A549 (cell line): Measurements from ENCODE around the gene FDX2.

ENCODE experiments used
- CHD2 ChIP-seq: fragments of 150-350 bp; IDR thresholded peaks from 2 replicates; pipeline ENCODE4 v1.6.1; 2014; ENCODE audit warnings: low read length; ENCODE audit not compliant: partially characterized antibody
- EP300 ChIP-seq, 2 experiments: fragments of >200 bp; sonication (Bioruptor Twin); formaldehyde crosslinking; IDR thresholded peaks; 2 replicates in 1 of 2; 3 replicates in 1 of 2; pipeline ENCODE4 v1.6.1; 2016 to 2017
- ESRRA ChIP-seq: fragments of 150-350 bp; IDR thresholded peaks from 2 replicates; pipeline ENCODE4 v1.6.1; 2014; ENCODE audit warnings: mild to moderate bottlenecking, low read length, borderline replicate concordance
- KDM1A ChIP-seq: fragments of 200-600 bp; sonication (generic); IDR thresholded peaks from 2 replicates; pipeline ENCODE4 v1.6.1; 2016; ENCODE audit warnings: low read depth, mild to moderate bottlenecking
- MAZ ChIP-seq: fragments of 150-350 bp; IDR thresholded peaks from 2 replicates; pipeline ENCODE4 v1.6.1; 2014; ENCODE audit warnings: antibody characterized with exemption, low read depth, low read length, borderline replicate concordance
- NPAS2 ChIP-seq: fragments of 250-450 bp; sonication (Bioruptor Pico); IDR thresholded peaks from 2 replicates; pipeline ENCODE4 v1.8.0; 2022; ENCODE audit warnings: mild to moderate bottlenecking, moderate library complexity, borderline replicate concordance
- RAD21 ChIP-seq, 2 experiments: fragments of >200 bp in 1 of 2; sonication (Bioruptor Twin) in 1 of 2; formaldehyde crosslinking in 1 of 2; IDR thresholded peaks in 1 of 2; conservative IDR thresholded peaks in 1 of 2; 2 replicates in 1 of 2; 3 replicates in 1 of 2; pipeline ENCODE4 v1.6.1; 2012 to 2018; ENCODE audit warnings: inconsistent platforms in 1 of 2
- TF ChIP-seq, protein P1 (sequence below): fragments of >200 bp; sonication (Bioruptor Twin); formaldehyde crosslinking; IDR thresholded peaks from 3 replicates; pipeline ENCODE4 v1.5.1; 2016
- TF ChIP-seq, protein P2 (sequence below): fragments of 200-600 bp; sonication (generic); IDR thresholded peaks from 2 replicates; pipeline ENCODE4 v1.6.1; 2016; ENCODE audit warnings: antibody characterized with exemption, mild to moderate bottlenecking, moderate library complexity
- TF ChIP-seq, protein P3 (sequence below): IDR thresholded peaks from 2 replicates; pipeline ENCODE4 v1.6.1; 2012

- TF ChIP-seq, protein P1, sequence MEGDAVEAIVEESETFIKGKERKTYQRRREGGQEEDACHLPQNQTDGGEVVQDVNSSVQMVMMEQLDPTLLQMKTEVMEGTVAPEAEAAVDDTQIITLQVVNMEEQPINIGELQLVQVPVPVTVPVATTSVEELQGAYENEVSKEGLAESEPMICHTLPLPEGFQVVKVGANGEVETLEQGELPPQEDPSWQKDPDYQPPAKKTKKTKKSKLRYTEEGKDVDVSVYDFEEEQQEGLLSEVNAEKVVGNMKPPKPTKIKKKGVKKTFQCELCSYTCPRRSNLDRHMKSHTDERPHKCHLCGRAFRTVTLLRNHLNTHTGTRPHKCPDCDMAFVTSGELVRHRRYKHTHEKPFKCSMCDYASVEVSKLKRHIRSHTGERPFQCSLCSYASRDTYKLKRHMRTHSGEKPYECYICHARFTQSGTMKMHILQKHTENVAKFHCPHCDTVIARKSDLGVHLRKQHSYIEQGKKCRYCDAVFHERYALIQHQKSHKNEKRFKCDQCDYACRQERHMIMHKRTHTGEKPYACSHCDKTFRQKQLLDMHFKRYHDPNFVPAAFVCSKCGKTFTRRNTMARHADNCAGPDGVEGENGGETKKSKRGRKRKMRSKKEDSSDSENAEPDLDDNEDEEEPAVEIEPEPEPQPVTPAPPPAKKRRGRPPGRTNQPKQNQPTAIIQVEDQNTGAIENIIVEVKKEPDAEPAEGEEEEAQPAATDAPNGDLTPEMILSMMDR = no peak
- TF ChIP-seq RAD21 (conservative IDR thresholded peaks at IDR 0.05 in 1 of 2, IDR thresholded peaks at IDR 0.05 in 1 of 2) (no peak), KDM1A (no peak), EP300 (IDR thresholded peaks at IDR 0.05) (no peak), ESRRA (no peak), MAZ (no peak), NPAS2 (CRISPR knock-in tag) (no peak), CHD2 (no peak)
- TF ChIP-seq, protein P2, sequence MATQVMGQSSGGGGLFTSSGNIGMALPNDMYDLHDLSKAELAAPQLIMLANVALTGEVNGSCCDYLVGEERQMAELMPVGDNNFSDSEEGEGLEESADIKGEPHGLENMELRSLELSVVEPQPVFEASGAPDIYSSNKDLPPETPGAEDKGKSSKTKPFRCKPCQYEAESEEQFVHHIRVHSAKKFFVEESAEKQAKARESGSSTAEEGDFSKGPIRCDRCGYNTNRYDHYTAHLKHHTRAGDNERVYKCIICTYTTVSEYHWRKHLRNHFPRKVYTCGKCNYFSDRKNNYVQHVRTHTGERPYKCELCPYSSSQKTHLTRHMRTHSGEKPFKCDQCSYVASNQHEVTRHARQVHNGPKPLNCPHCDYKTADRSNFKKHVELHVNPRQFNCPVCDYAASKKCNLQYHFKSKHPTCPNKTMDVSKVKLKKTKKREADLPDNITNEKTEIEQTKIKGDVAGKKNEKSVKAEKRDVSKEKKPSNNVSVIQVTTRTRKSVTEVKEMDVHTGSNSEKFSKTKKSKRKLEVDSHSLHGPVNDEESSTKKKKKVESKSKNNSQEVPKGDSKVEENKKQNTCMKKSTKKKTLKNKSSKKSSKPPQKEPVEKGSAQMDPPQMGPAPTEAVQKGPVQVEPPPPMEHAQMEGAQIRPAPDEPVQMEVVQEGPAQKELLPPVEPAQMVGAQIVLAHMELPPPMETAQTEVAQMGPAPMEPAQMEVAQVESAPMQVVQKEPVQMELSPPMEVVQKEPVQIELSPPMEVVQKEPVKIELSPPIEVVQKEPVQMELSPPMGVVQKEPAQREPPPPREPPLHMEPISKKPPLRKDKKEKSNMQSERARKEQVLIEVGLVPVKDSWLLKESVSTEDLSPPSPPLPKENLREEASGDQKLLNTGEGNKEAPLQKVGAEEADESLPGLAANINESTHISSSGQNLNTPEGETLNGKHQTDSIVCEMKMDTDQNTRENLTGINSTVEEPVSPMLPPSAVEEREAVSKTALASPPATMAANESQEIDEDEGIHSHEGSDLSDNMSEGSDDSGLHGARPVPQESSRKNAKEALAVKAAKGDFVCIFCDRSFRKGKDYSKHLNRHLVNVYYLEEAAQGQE = no peak
- TF ChIP-seq, protein P3, sequence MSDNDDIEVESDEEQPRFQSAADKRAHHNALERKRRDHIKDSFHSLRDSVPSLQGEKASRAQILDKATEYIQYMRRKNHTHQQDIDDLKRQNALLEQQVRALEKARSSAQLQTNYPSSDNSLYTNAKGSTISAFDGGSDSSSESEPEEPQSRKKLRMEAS = no peak
Measured at GRCh38 chr19:10292789-10293636, 22.8 kb downstream of the FDX2 start.
